Ramos (cell line): ENCODE results near the gene SHC4.
"Not testable (repeated sequence)": the region's sequence is repeated elsewhere in the genome, so short reads cannot be mapped to it uniquely, and the experiment has no call there.

Experiments
- in situ Hi-C: fragments of 300-500 bp; cut with MboI; formaldehyde crosslinking; loops from one replicate; pipeline ENCODE4 v1.14.3; 2022; ENCODE audit warnings: low sequenced_read_pairs; ENCODE audit not compliant: unreplicated experiment

The SHC4 gene

GRCh38 chr15:48805591-48805990 lies 158.1 kb downstream of the SHC4 start:
- in situ Hi-C loops, result no loop called here

- in situ Hi-C loops, result no loop called here
These were observed 159.8 kb downstream of the SHC4 start for GRCh38 chr15:48803877-48804276.

GRCh38 chr15:48802867-48803266 lies 160.9 kb downstream of the SHC4 start:
- in situ Hi-C loops, result no loop called here

GRCh38 chr15:48802257-48802656 lies 161.5 kb downstream of the SHC4 start:
- in situ Hi-C loops, result no loop called here

- in situ Hi-C loops, result no loop called here
These were observed 162.8 kb downstream of the SHC4 start for GRCh38 chr15:48800811-48801455.

GRCh38 chr15:48800245-48800644 lies 163.5 kb downstream of the SHC4 start:
- in situ Hi-C loops, result no loop called here

- in situ Hi-C loops, result no loop called here
These were observed 165.4 kb downstream of the SHC4 start for GRCh38 chr15:48798319-48798718.

- in situ Hi-C loops, result no loop called here
These were observed 166.8 kb downstream of the SHC4 start for GRCh38 chr15:48796930-48797329.

GRCh38 chr15:48796521-48796920 lies 167.2 kb downstream of the SHC4 start:
- in situ Hi-C loops, result no loop called here

GRCh38 chr15:48795901-48796300 lies 167.8 kb downstream of the SHC4 start:
- in situ Hi-C loops, result no loop called here

- in situ Hi-C loops, result no loop called here
These were observed 169.0 kb downstream of the SHC4 start for GRCh38 chr15:48794697-48795134.

GRCh38 chr15:48792408-48792807 lies 171.3 kb downstream of the SHC4 start:
- in situ Hi-C loops, result no loop called here

GRCh38 chr15:48790466-48791115 lies 173.1 kb downstream of the SHC4 start:
- in situ Hi-C loops, result not testable (repeated sequence)

GRCh38 chr15:48785712-48786111 lies 178.0 kb downstream of the SHC4 start:
- in situ Hi-C loops, result no loop called here

GRCh38 chr15:48785195-48785594 lies 178.5 kb downstream of the SHC4 start:
- in situ Hi-C loops, result no loop called here

GRCh38 chr15:48784756-48785155 lies 179.0 kb downstream of the SHC4 start:
- in situ Hi-C loops, result no loop called here

GRCh38 chr15:48782911-48783310 lies 180.8 kb downstream of the SHC4 start:
- in situ Hi-C loops, result no loop called here

GRCh38 chr15:48781481-48782081 lies 182.1 kb downstream of the SHC4 start:
- in situ Hi-C loops, result no loop called here

GRCh38 chr15:48781017-48781416 lies 182.7 kb downstream of the SHC4 start:
- in situ Hi-C loops, result no loop called here

- in situ Hi-C loops, result no loop called here
These were observed 185.4 kb downstream of the SHC4 start for GRCh38 chr15:48778331-48778730.

GRCh38 chr15:48777645-48778330 lies 185.9 kb downstream of the SHC4 start:
- in situ Hi-C loops, result no loop called here
